Keratinocyte (primary cell): Measurements from ENCODE around the gene NEK10.

ENCODE experiments used
- EZH2 ChIP-seq: IDR thresholded peaks from one replicate; pipeline ENCODE4 v1.6.1; 2012; ENCODE audit warnings: inconsistent platforms, mild to moderate bottlenecking, low read length, moderate library complexity
- TF ChIP-seq, protein P1 (sequence below), 3 experiments: IDR thresholded peaks in 1 of 3; conservative IDR thresholded peaks in 1 of 3; optimal IDR thresholded peaks in 1 of 3; 2 replicates in 2 of 3; 3 replicates in 1 of 3; pipeline versions ENCODE3 to v1.5.1; 2011; ENCODE audit warnings: low read length in 3 of 3, mild to moderate bottlenecking in 3 of 3, moderate library complexity in 2 of 3, control low read depth in 1 of 3, inconsistent platforms in 1 of 3; ENCODE audit not compliant: insufficient read depth in 2 of 3; ENCODE audit errors: extremely low read depth in 1 of 3

DNA sequence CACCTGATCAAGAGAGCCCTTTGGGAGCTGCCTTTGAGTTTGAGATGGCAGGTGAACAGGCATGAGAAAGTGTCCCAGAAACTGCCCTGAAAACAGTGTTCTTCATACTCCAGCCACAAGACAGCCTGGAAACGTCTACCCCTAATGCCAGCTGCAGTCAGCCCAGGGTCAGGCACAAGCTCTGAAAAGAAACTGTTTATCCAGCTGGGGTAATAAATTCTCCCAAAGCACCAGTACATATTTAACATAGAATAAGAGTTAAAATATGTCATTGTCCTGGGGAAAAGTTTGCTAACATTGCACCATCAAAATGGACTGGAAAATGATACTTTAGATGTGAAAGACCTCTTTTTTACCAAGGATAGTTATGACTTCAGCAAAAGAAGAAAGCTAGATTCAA lies 66.3 kb downstream of the NEK10 start:
- TF ChIP-seq, protein P1, sequence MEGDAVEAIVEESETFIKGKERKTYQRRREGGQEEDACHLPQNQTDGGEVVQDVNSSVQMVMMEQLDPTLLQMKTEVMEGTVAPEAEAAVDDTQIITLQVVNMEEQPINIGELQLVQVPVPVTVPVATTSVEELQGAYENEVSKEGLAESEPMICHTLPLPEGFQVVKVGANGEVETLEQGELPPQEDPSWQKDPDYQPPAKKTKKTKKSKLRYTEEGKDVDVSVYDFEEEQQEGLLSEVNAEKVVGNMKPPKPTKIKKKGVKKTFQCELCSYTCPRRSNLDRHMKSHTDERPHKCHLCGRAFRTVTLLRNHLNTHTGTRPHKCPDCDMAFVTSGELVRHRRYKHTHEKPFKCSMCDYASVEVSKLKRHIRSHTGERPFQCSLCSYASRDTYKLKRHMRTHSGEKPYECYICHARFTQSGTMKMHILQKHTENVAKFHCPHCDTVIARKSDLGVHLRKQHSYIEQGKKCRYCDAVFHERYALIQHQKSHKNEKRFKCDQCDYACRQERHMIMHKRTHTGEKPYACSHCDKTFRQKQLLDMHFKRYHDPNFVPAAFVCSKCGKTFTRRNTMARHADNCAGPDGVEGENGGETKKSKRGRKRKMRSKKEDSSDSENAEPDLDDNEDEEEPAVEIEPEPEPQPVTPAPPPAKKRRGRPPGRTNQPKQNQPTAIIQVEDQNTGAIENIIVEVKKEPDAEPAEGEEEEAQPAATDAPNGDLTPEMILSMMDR (optimal IDR thresholded peaks at IDR 0.05 in 1 of 3, IDR thresholded peaks at IDR 0.05 in 1 of 3, conservative IDR thresholded peaks at IDR 0.05 in 1 of 3; ENCODE audit: extremely low read depth in 1 of 3, insufficient read depth in 2 of 3, low read length in 3 of 3): no peak
- no peak for TF ChIP-seq EZH2
